Fibroblast of skin of left biceps (primary cell): ENCODE measurements around the gene FAM107B.

Experiments used
- DNase-seq, 2 experiments: peaks; one replicate each; pipeline ENCODE4 v3.0.0-alpha.2; 2013; ENCODE audit warnings: low read depth in 2 of 2

Gene FAM107B

DNA sequence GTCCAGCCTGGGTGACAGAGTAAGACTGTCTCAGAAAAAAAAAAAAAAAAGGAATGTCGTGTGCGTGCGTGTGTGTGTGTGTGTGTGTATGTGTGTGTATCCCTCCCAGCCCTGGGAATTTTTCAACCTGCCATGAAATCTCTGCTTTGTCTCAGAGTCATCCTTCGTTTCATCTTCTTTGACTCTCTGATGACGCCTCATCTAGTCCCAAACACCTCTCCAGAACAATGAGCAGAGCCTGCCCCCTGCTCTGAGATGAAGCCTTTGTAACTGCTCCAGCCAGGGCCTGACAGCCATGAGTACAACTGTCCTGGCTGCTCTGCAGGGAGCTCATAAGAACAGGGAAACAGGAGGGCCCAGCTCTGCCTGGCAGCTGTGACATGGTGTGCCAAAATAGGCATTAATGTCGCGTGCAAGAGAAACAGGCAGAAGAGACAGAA, 149.5 kb downstream of the FAM107B start:
- no peak for DNase-seq

DNA sequence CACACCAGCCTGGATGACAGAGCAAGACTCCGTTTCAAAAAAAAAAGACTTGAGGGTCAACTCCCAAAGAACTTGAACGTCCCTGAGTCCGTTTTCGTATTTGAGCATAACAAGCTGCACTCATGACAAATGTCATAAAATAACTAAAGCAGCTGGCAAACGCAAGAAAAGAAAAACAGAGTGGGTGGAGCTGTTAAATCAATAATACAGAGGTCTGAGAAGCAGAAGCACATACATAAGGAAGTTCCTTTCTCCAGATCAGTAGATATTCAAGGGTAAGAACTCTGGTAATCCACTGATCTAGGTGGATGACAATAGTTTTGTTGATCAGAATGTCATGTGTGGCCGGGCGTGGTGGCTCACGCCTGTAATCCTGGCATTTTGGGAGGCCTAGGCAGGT, 150.1 kb downstream of the FAM107B start:
- DNase-seq: no peak

DNA sequence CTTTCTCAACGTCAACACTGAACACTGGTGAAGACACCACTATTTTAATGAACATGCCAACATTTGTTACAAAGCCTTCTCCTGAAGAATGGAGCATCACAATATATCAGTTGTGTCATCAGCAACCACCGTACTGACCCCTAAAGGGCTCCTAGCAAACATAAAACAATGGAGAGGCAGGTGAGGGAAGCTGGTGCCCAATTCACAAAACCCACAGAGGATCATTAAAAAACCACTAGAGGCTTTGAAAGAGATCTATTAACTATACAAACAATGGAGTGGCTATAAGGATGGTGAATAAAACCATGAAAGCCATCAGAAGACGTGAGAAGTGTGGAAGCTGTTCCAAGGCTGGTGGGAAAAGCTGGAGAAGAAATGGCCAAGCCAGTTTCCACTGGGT, 150.8 kb downstream of the FAM107B start:
- DNase-seq: no peak

DNA sequence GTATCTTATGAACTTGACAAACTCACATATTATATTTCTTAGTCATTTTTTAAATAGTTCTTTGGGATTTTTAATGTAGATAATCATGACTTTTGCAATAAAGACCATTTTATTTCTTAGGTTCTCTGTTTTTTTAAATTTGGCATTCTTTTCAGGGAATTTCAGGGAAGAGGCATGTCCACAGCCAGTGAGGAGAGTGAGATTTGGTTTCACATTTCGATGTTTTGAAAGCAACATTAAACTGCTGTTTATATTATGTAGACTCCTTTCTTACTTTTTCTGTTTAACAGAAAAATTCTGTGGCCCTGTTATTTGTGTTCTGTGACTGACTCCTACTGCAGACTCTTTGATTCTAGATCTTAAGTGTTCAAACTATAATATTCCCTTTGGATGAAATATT, 153.7 kb downstream of the FAM107B start:
- no peak for DNase-seq

DNA sequence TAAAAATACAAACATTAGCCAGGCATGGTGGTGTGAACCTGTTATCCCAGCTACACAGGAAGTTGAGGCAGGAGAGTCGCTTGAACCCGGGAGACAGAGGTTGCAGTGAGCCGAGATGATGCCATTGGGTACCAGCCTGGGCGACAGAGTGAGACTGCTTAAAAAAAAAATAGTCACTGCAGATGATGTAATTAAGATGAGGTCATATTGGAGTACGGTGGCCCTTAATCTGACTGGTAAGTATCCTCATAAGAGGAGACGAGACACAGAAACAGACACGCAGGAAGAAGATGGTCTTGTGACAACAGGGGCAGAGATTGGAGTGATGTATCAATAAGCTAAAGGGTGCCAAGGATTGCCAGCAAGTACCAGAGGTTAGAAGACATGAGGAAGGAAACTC, 156.0 kb downstream of the FAM107B start:
- no peak for DNase-seq

DNA sequence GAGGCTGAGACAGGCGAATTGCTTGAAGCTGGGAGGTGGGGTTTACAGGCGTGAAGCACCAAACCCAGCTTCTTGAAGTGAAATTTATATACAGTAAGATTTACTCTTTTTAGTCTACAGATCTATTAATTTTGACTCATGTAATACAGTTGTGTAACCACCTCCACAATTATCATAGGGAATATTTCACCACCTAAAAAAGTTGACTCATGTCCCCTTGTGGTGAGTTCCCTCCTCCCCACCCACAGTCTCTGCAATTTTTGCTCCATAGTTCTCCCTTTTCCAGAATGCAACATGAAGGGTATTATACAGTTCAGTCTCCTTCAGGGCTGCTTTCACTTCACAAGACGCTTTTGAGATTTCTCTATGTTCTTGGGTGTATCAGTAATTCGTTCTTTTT, 156.8 kb downstream of the FAM107B start:
- peak in 1 of 2 experiments; percentile 19 for DNase-seq

DNA sequence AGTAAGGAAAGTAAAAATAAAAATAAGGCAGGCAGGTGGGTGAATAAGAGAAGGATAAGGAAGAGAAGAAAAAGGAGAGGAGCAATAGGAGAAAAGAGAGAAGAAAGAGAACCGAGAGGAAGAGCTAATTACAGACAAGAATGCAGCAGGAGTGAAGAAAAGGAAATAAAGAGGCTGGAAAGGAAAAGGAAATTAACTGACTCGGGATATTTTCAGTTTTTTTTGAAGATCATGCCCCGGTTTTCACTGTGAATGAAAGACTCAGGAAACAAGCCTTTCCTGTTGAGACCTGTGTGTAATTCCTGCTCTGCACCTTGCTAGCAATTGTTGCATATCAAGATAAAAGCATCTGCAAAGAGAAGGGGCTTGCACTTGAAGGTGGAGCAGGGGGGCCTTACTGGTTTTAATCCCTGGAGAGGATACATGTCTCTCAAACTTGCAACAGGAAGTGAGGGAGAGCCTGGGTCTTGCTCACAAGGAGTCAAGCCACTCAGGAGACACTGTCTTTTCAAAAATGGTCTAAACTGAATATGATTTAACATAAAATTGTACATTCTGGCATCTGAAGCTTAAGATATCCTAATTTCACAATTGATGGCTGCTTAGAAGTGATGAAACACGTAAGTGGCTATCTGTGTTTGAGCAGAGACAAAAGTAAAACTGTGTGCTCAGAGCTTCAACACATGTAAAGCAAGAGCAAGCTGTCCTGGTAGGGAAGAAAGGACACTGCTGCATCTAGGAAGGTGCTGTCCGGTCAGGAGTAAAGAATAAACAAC, 157.6 kb downstream of the FAM107B start:
- no peak for DNase-seq

DNA sequence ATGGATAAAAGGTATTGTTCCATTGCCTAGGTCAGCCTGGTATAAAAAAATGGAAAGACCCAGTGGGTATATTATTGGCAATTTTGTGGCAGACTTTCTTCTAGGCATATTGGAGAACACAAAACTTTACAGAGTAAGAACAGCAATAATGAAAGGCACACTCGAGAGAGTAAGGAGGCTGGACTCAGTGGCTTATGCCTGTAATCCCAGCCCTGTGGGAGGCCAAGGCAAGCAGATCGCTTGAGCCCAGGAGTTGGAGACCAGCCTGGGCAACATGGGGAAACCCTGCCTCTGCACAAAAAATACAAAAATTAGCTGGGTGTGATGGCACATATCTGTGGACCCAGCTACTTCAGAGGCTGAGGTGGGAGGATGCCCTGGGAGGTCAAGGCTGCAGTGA, 158.2 kb downstream of the FAM107B start:
- no peak for DNase-seq

DNA sequence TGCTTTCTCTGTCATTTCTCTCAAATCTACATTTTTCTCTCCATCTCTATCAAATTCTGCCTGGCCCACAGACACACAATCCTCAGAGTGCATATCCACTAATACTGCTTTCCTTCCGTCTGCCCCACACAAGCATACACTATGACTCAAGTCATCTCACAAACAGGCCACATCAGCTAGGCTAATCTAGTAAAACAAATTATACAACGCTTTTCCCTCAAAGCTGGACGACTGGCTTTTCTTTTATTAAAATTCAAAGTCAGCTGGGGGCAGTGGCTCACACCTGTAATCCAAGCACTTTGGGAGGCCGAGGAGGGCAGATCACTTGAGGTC, 161.1 kb downstream of the FAM107B start:
- DNase-seq: no peak

DNA sequence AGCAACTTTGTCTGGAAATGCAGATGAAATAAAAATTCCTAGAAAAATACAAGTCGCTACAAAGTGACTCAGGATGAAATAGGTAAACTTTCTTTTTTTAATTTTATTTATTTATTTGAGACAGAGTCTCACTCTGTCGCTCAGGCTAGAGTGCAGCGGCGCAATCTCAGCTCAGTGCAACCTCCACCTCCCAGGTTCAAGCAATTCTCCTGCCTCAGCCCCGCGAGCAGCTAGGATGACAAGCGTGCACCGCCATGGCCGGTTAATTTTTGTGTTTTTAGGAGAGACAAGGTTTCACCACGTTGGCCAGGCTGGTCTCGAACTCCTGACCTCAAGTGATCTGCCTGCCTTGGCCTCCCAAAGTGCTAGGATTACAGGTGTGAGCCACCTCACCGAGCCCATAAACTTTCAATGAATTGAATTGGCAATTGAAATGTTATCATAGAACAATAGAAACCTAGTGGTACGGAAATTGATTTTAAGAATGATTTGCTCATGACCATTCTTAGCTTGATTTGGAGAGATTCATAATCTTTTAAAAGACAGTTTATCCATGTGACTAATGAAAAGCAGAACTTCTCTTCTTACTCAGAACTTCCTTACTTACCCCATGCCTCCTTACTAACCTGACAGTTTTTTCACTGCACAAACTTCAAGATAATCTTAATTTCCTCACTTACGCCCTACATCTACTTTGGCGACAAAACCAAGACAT, 161.7 kb downstream of the FAM107B start:
- no peak for DNase-seq

DNA sequence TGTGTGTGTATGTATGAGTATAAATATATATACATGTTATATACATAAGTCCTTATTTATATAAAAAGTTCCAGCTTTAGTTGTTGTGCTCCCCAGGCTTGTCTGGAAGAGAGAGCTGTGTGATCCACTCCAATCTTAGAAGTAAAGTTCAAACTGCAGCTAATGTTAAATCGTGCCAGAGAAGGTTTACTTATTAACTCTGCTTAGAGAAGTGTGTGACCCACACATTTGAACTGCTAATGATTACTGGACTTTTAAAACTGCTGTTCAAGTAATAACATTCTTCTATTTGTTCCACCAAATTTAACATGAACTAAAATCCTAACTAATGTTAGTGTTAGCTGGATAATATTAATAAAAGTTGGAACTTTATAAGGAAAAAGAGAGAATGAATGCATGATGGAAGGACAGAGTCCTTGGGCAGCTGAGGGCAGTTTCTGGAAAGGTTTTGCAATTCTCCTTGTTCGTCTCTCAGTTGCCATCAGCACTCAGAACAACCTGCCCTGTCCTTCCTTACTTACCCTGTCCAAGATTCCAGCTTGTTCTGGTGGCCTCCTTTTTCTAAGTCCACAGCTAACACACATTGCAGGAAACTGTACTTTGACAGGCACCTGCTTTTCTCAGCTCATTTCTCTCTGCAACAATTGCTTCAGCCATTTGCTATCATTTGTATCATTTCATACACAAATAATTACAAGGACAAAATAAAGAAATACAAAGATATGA, 162.6 kb downstream of the FAM107B start:
- DNase-seq: no peak

DNA sequence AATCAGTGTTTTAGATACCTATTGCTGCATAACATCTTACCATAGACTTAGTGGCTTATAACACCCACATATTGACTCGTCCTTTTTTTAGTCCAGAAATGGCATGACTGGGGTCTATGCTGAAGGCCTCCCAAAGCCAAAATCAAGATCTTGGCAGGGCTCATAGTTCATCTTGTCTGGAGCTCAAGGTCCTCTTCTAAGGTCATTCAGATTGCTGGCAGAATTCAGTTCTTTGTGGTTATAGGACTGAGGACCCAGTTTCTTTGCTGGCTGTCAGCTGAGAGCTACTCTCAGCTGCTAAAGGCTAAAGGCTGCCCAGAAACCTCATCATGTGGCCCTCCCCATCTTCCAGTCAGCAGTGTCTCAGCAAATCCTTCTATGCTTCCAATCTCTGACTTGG, 165.5 kb downstream of the FAM107B start:
- no peak for DNase-seq

DNA sequence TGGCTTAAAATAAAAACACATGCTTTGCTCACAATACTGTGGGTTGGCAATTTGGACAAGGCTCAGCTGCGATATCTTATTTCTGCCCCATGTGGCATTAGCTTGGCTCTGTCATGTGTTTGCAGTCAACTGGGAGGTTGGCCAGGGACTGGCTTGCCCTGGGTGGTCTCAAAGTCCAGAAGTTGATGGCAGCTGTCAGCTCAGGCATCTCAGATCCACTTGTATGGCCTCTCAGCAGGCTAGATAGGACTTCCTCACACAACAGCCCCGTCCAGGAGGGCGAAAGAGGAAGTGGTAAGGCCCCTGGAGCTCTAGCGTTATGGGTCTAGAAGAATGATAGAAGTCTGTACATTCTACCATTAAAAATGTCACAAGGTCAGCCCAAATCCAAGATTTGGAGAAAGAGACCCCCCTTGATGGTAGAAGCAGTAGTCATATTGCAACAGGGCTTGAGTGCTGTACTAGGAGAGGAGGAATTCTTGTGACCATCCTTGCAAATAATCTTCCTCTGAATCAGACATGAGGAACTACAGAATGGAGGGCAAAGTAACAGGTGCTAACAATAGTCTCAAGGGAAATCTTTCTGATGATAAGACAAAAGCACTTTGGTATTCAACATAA, 166.2 kb downstream of the FAM107B start:
- no peak for DNase-seq

DNA sequence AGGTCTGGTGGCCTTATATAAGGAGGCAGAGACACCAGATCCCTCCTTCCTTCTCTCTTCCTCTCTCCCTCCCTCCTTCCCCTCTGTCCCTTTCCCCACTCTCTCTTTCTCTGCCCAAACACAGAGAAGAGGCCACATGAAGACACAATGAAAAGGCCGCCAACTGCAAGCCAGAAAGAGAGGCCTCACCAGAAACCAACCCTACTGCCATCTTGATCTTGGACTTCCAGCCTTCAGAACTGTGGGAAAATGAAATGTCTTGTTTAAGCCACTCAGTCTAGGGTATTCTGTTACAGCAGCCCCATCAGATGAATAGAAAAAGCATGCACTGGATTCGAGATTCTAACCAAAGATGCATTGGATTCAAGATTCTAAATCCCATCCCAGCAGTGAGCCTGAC, 168.1 kb downstream of the FAM107B start:
- DNase-seq: no peak

DNA sequence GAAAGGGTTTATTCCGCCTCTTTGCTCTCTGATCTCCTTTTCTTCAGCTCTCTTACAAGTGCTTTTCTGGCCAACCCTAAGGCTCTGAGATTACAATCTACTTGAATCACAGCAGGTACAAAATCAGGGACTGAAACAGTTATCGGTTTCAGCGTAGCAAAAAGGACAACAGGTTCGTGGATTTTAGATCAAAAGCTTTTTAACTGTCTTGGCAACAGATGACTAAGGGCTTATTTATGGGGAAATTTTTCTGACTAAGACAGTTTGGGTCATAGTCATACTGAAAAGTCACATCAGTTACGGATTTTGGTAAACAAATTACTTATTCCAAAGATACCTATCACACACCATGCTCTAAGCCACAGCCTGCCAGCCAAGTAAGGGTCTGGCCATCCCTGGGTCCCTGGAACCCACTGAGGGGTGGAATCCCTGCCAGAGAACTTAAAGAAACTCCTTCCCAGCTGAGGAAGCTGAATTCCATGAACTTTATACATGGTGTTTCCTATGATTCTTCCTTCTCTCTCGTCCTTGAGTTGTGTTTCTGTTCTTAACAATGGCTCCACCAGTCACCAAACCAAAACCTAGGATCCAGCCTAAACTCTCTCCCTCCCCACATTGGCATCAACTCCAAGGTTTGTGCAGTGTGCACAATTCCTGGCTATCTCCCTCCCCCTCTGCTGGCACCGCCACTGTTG, 169.3 kb downstream of the FAM107B start:
- DNase-seq: no peak

DNA sequence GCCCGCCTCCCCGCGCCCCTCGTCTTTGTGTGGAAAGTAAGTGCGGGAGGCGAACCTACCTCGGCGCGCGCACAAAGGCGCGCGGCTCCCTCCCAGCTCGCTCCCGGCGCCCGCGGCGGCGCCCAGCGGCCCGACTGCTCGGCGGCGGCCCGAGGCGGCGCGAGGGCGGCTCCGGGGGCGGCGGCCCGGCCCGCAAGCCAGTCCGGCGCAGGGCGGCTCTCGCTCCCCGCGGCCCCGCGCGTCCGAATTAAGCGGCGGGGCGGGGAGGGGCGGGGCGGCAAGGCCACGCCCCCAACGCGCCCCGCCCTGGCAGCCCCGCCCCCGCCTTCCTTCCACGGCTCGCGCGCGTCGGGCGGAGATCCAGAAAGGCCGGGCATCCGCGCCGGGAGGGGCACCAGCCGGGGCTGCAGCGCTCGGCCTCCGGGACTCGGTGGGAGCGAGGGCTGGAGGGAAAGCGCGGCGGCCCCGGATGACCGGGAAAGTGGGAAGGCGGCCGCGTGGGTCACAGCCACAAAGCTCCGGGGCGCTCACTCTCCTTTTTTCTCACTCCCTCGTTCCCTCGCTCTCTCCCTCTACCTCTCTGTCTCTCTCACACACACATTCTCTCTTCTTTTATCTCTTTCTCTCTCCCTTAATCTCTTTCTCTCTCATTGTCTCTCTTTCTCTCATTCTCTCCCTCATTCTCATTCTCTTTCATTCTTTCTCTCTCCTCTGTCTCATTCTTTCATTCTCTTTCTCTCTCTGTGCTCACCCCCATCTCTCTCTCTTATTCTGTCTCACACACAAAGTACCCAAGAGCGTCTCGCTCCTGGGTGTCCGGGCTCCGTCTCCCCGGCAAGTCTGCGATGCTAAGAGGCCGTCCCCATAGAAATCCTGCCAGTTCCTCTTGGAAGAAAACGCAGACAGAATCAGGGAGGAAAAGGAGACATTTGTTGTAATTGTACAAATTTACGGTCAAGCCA, 170.2 kb downstream of the FAM107B start:
- peak in 1 of 2 experiments; percentile 46 for DNase-seq

DNA sequence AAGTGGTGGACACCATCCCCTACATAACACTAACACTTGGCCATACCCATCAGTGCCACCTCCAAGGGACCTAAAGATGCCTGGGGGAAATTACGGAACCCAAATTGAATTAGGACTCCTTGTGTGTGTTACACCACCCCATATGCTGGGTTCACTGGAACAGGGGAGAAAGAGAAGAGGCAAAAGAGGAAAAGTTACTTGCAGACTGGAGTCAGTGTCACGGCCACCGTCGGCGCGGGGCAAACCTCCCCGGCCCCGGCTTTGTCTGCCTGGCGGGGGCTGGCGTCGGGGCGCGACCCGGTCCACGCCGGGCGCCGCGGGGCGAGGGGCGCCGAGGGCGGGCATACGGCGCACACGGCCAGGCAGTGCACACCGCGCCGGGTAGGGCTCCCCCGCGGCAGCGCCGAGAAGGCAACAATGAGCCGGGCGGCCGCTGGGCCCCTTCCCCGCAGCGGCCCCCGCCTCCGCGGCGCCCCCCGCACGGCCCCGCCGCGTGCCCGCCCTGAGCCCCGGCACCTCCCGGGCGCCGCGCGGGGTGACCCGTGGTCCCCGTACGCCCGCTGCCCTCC, 171.1 kb downstream of the FAM107B start:
- no peak for DNase-seq

DNA sequence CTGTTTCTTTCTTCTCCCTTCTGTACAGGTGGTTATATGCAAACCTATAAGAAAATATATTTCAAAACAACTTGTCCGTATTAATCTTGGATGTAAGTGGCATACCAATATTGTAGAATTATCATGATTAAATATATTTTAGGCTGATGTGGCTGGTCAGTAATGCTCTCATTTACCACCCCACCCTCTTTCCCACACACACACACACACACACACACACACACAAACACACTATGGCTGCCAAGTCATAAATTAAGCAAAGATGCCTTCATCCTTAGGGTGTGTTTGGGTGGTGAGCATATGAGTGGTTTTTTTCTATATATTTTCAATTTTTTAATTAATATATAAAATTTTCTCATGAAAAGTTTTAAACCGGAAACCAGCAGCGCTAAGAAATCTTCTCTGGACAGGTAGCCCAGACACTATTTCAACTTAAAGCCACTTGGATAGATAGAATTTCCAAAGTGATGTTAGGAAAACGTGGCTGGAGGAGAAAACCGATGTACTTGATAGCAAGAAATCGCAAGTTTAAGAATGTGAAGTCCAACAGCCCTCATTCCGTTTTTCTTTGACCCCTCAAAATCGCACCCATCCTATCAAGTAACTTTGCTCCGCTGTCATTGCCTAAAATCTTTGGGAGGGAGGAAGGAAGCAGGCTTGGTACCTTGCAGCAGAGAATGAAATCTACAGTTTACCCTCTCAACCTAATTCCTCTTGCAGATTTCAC, 171.7 kb downstream of the FAM107B start:
- no peak for DNase-seq

DNA sequence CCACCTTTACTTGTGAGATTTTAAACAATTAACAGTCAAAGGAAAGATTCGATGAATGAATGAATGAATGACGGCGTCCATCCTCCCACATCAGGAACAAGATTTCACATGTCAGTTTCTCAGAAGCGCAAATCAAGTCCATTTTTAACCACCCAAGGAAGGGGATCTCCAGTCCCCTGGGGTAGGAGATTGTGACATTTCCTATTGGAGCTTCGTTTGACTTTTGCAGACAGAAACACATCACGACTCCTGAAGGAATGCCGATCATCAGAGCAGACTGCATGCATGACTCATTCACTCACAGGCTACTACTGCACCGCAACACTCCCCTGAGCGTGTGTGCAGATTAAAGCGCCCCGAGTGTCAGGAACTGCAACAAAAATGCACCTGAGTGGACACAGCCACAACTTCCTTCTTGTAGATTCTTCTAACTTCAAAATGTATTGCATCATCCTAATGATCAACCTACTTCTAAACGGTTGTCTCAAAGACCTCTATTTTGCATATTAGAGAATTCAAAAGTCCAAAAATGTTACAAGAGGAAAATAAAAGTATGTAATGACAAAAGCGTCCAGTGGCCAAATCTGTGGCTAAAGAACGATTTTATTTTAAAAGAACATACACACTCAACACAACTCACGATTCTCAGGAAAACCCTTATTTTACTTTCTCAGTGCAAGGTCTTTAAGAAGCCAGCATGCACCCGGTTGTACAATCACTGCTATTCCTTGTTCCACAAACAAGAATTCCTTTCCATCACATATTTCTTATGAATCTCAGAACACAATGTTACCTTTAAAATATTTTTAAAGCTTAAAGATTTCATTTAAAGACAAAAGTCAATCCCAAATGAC, 172.6 kb downstream of the FAM107B start:
- DNase-seq: peak in 1 of 2 experiments; percentile 34
